HepG2 (cell line): ENCODE results near the gene TAP1. TPM values are rescaled to one million over a fixed set of nuclear protein-coding genes. Genes with fewer than 3 reads are reported as not detected.

ENCODE experiments used
- DMAP1 ChIP-seq: IDR thresholded peaks from 2 replicates; pipeline ENCODE4 v1.6.1; 2016
- ELF3 ChIP-seq: IDR thresholded peaks from 2 replicates; pipeline ENCODE4 v1.6.1; 2016; ENCODE audit warnings: missing genetic modification reagents, missing compliant biosample characterization
- FOXK2 ChIP-seq: fragments of 450-650 bp; IDR thresholded peaks from 2 replicates; pipeline ENCODE4 v1.6.1; 2016
- GATA4 ChIP-seq: sonication (generic); IDR thresholded peaks from 2 replicates; pipeline ENCODE4 v1.6.1; 2016; ENCODE audit warnings: antibody characterized with exemption, low read depth, borderline replicate concordance
- HDAC1 ChIP-seq: sonication (generic); formaldehyde crosslinking; IDR thresholded peaks from 2 replicates; pipeline ENCODE4 v1.5.1; 2020; ENCODE audit warnings: mild to moderate bottlenecking, missing genetic modification reagents
- KAT8 ChIP-seq: IDR thresholded peaks from 2 replicates; pipeline ENCODE4 v1.6.1; 2016; ENCODE audit warnings: missing genetic modification reagents, missing compliant biosample characterization
- MED1 ChIP-seq: sonication (generic); formaldehyde crosslinking; IDR thresholded peaks from 2 replicates; pipeline ENCODE4 v1.4.0; 2020; ENCODE audit warnings: missing genetic modification reagents
- MIXL1 ChIP-seq: IDR thresholded peaks from 2 replicates; pipeline ENCODE4 v1.6.1; 2016
- NCOA2 ChIP-seq: sonication (generic); formaldehyde crosslinking; IDR thresholded peaks from 2 replicates; pipeline ENCODE4 v1.8.0; 2022; ENCODE audit warnings: inconsistent platforms
- NONO ChIP-seq, 2 experiments: fragments of 450-650 bp in 1 of 2; sonication (generic) in 1 of 2; formaldehyde crosslinking in 1 of 2; IDR thresholded peaks in 1 of 2; conservative IDR thresholded peaks in 1 of 2; 2 replicates each; pipeline versions ENCODE4 v1.6.1 to v1.8.0; 2017 to 2022; ENCODE audit warnings: mild to moderate bottlenecking in 1 of 2, missing genetic modification reagents in 1 of 2, moderate library complexity in 1 of 2
- ONECUT2 ChIP-seq: sonication (generic); formaldehyde crosslinking; IDR thresholded peaks from 2 replicates; pipeline ENCODE4 v1.4.0; 2020; ENCODE audit warnings: missing genetic modification reagents
- RCOR2 ChIP-seq: IDR thresholded peaks from 2 replicates; pipeline ENCODE4 v1.6.1; 2016; ENCODE audit warnings: missing biosample characterization, missing genetic modification reagents
- WIZ ChIP-seq: sonication (generic); formaldehyde crosslinking; IDR thresholded peaks from 2 replicates; pipeline ENCODE4 v1.5.1; 2020; ENCODE audit warnings: mild to moderate bottlenecking, missing genetic modification reagents
- YEATS2 ChIP-seq: sonication (generic); formaldehyde crosslinking; IDR thresholded peaks from 2 replicates; pipeline ENCODE4 v1.4.0; 2020; ENCODE audit warnings: missing genetic modification reagents, borderline replicate concordance
- ZMYM2 ChIP-seq: sonication (generic); formaldehyde crosslinking; IDR thresholded peaks from 2 replicates; pipeline ENCODE4 v1.8.0; 2022; ENCODE audit warnings: mild to moderate bottlenecking, missing genetic modification reagents
- ZNF543 ChIP-seq: sonication (generic); formaldehyde crosslinking; IDR thresholded peaks from 2 replicates; pipeline ENCODE4 v1.4.0; 2020; ENCODE audit warnings: mild to moderate bottlenecking, missing genetic modification reagents
- ZNF547 ChIP-seq: sonication (generic); formaldehyde crosslinking; IDR thresholded peaks from 2 replicates; pipeline ENCODE4 v1.5.1; 2020; ENCODE audit warnings: mild to moderate bottlenecking, missing genetic modification reagents
- ZNF792 ChIP-seq: IDR thresholded peaks from 2 replicates; pipeline ENCODE4 v1.6.1; 2016
- ZSCAN20 ChIP-seq: sonication (generic); formaldehyde crosslinking; IDR thresholded peaks from 2 replicates; pipeline ENCODE4 v1.4.0; 2020; ENCODE audit warnings: missing genetic modification reagents, mild to moderate bottlenecking, borderline replicate concordance
- ZSCAN25 ChIP-seq: sonication (generic); formaldehyde crosslinking; IDR thresholded peaks from 2 replicates; pipeline ENCODE4 v1.8.0; 2022; ENCODE audit warnings: mild to moderate bottlenecking, missing genetic modification reagents
- polyA plus RNA-seq, 8 experiments: library from polyadenylated mRNA; depleted of rRNA in 3 of 8; stranded (reverse) in 7 of 8; unstranded in 1 of 8; fragments of >200 nt; fragmentation: Illumina TruSeq in 4 of 8; extraction: Trizol in 4 of 8; gene quantifications; 2 replicates each; pipeline versions ENCODE4 v1.2.1 to v1.2.3, GENCODE V29; 2011 to 2016; ENCODE audit warnings: low read depth in 4 of 8, missing spikeins in 1 of 8, mixed read lengths in 1 of 8; ENCODE audit not compliant: insufficient read depth in 1 of 8
- total RNA-seq, 5 experiments: library from RNA; depleted of rRNA; stranded (reverse); fragments of >200 nt; fragmentation: Illumina TruSeq; extraction: Trizol; gene quantifications; 2 replicates each; pipeline ENCODE4 v1.2.3, GENCODE V29; 2016; ENCODE audit warnings: low read depth in 1 of 5
- TF ChIP-seq, protein P1 (sequence below): sonication (generic); formaldehyde crosslinking; IDR thresholded peaks from 2 replicates; pipeline ENCODE4 v1.5.0; 2020; ENCODE audit warnings: mild to moderate bottlenecking, missing genetic modification reagents, borderline replicate concordance
- TF ChIP-seq, protein P2 (sequence below): sonication (generic); formaldehyde crosslinking; IDR thresholded peaks from 2 replicates; pipeline ENCODE4 v1.8.0; 2022; ENCODE audit warnings: mild to moderate bottlenecking, missing genetic modification reagents, moderate library complexity

TAP1 gene
- total and polyA plus RNA-seq, 2 of the 13 experiments (the other 11 are each of a cell fraction or from before 2014, with no cell fraction given): 31.2 to 52.2 TPM

DNA sequence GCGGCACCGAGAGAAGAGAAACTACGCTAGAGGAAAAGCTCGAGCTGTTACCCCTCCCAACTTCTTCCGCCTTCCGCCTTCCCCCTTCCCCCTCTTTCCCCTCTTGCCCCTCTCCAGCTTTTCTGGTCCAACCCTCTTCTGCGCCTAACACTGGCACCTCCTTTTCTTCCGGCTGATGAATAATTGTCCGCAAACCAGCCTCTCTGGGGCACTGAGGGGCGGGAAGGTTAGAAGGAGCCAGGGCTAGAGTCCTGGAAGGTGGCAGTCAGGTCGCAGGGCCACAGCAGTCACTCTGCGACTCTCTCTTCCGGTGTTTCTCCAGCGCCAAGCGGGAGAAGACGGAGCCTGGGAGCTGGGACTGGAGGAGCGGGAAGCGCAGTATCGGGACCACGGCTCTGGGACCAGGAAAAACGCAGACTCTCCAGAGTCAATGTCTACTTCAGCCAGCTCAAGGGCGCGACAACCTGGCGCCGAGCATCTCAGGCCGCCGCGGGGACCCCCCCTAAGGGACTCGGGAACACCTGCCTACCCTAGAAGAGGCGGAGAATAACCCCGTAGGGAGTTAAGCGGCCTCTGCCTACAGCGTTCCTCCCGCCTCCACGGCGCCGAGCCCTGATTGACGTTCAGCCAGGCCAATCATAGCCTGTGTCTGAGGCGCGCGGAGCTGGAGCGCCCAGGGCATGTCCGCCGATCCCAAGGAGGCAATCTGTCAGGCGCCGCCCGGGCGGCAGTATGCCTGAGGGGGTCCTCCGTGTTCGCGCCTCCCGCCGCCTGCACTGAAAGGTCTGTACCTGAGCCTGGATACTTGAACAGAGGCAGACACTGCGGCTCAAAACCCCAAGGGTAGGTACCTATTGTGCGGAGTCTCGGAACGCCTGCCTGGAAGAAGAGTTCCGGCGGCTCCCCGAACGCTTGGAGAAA lies 40.8 kb upstream of the TAP1 start (continued):
- TF ChIP-seq, protein P1, sequence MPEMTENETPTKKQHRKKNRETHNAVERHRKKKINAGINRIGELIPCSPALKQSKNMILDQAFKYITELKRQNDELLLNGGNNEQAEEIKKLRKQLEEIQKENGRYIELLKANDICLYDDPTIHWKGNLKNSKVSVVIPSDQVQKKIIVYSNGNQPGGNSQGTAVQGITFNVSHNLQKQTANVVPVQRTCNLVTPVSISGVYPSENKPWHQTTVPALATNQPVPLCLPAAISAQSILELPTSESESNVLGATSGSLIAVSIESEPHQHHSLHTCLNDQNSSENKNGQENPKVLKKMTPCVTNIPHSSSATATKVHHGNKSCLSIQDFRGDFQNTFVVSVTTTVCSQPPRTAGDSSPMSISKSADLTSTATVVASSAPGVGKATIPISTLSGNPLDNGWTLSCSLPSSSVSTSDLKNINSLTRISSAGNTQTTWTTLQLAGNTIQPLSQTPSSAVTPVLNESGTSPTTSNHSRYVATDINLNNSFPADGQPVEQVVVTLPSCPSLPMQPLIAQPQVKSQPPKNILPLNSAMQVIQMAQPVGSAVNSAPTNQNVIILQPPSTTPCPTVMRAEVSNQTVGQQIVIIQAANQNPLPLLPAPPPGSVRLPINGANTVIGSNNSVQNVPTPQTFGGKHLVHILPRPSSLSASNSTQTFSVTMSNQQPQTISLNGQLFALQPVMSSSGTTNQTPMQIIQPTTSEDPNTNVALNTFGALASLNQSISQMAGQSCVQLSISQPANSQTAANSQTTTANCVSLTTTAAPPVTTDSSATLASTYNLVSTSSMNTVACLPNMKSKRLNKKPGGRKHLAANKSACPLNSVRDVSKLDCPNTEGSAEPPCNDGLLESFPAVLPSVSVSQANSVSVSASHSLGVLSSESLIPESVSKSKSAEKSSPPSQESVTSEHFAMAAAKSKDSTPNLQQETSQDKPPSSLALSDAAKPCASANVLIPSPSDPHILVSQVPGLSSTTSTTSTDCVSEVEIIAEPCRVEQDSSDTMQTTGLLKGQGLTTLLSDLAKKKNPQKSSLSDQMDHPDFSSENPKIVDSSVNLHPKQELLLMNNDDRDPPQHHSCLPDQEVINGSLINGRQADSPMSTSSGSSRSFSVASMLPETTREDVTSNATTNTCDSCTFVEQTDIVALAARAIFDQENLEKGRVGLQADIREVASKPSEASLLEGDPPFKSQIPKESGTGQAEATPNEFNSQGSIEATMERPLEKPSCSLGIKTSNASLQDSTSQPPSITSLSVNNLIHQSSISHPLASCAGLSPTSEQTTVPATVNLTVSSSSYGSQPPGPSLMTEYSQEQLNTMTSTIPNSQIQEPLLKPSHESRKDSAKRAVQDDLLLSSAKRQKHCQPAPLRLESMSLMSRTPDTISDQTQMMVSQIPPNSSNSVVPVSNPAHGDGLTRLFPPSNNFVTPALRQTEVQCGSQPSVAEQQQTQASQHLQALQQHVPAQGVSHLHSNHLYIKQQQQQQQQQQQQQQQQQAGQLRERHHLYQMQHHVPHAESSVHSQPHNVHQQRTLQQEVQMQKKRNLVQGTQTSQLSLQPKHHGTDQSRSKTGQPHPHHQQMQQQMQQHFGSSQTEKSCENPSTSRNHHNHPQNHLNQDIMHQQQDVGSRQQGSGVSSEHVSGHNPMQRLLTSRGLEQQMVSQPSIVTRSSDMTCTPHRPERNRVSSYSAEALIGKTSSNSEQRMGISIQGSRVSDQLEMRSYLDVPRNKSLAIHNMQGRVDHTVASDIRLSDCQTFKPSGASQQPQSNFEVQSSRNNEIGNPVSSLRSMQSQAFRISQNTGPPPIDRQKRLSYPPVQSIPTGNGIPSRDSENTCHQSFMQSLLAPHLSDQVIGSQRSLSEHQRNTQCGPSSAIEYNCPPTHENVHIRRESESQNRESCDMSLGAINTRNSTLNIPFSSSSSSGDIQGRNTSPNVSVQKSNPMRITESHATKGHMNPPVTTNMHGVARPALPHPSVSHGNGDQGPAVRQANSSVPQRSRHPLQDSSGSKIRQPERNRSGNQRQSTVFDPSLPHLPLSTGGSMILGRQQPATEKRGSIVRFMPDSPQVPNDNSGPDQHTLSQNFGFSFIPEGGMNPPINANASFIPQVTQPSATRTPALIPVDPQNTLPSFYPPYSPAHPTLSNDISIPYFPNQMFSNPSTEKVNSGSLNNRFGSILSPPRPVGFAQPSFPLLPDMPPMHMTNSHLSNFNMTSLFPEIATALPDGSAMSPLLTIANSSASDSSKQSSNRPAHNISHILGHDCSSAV: peak; percentile 69; the same call in 1 of the 2 replicates
- TF ChIP-seq FOXK2 (no peak), ZSCAN20 (CRISPR knock-in tag) (peak; percentile 77; the same call in 1 of the 2 replicates), ZSCAN25 (CRISPR knock-in tag) (peak; percentile 84), GATA4 (peak; percentile 35; the same call in 1 of the 2 replicates), HDAC1 (no peak; the same call in 1 of the 2 replicates), ONECUT2 (0 out of 2 replicates have a peak, but pooled peaks have one; percentile 8), ZNF547 (peak; percentile 96), ZMYM2 (CRISPR knock-in tag) (peak; percentile 33; the same call in 1 of the 2 replicates), DMAP1 (CRISPR knock-in tag) (peak; percentile 86), WIZ (peak; percentile 79), KAT8 (peak; percentile 90), MIXL1 (CRISPR knock-in tag) (peak; percentile 68), ZNF792 (CRISPR knock-in tag) (0 out of 2 replicates have a peak, but pooled peaks have one; percentile 41), NONO (IDR thresholded peaks at IDR 0.05) (no peak), NONO (CRISPR knock-in tag; conservative IDR thresholded peaks at IDR 0.05) (peak; percentile 84; the same call in 1 of the 2 replicates), RCOR2 (CRISPR knock-in tag) (no peak), YEATS2 (CRISPR knock-in tag) (peak; percentile 86; the same call in 1 of the 2 replicates), MED1 (CRISPR knock-in tag) (peak; percentile 63; the same call in 1 of the 2 replicates), ELF3 (CRISPR knock-in tag) (peak; percentile 10), NCOA2 (CRISPR knock-in tag) (peak; percentile 52; the same call in 1 of the 2 replicates), ZNF543 (CRISPR knock-in tag) (no peak; the same call in 1 of the 2 replicates)
- TF ChIP-seq, protein P2, sequence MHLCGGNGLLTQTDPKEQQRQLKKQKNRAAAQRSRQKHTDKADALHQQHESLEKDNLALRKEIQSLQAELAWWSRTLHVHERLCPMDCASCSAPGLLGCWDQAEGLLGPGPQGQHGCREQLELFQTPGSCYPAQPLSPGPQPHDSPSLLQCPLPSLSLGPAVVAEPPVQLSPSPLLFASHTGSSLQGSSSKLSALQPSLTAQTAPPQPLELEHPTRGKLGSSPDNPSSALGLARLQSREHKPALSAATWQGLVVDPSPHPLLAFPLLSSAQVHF (CRISPR knock-in tag): no peak
